Esophagus muscularis mucosa (tissue), 4 donors: Measurements from ENCODE around the gene IL12RB1. TPM values are rescaled to one million over a fixed set of nuclear protein-coding genes. Genes with fewer than 3 reads are reported as not detected.

ENCODE experiments used
- DNase-seq: peaks from one replicate; pipeline ENCODE4 v3.0.0-alpha.2; 2017; ENCODE audit errors: extremely low spot score
- H3K27ac ChIP-seq, 4 donors: fragments of 200-600 bp; sonication (generic); replicated peaks in 1 of 4; 1 replicate in 3 of 4; 2 replicates in 1 of 4; pipeline ENCODE4 v1.5.1; 2016 to 2019; ENCODE audit warnings: mild to moderate bottlenecking in 1 of 4
- H3K27me3 ChIP-seq, 4 donors: fragments of 200-600 bp; sonication (generic); one replicate each; pipeline versions ENCODE4 v1.5.1 to v1.6.0; 2016 to 2019
- H3K36me3 ChIP-seq, 4 donors: fragments of 200-600 bp; sonication (generic); one replicate each; pipeline ENCODE4 v1.5.1; 2016 to 2019
- H3K4me1 ChIP-seq, 4 donors: fragments of 200-600 bp; sonication (generic); one replicate each; pipeline ENCODE4 v1.5.1; 2016 to 2019
- H3K4me3 ChIP-seq, 4 donors: fragments of 200-600 bp; sonication (generic); 1 replicate in 2 of 4; 2 replicates in 2 of 4; pipeline ENCODE4 v1.5.1; 2016 to 2019; ENCODE audit warnings: mild to moderate bottlenecking in 4 of 4, moderate library complexity in 1 of 4
- H3K9me3 ChIP-seq, 4 donors: fragments of 200-600 bp; sonication (generic); 1 replicate in 3 of 4; 2 replicates in 1 of 4; pipeline ENCODE4 v1.5.1; 2016 to 2019
- CTCF ChIP-seq, 3 experiments: fragments of 200-600 bp in 2 of 3; fragments of 450-650 bp in 1 of 3; sonication (generic) in 2 of 3; IDR thresholded peaks; one replicate each; pipeline ENCODE4 v1.5.1; 2017 to 2019; ENCODE audit warnings: antibody characterized with exemption in 3 of 3, mild to moderate bottlenecking in 2 of 3, moderate library complexity in 1 of 3
- EP300 ChIP-seq: sonication (generic); formaldehyde crosslinking; IDR thresholded peaks from one replicate; pipeline ENCODE4 v1.6.1; 2017; ENCODE audit warnings: antibody characterized with exemption
- POLR2A ChIP-seq: fragments of 450-650 bp; IDR thresholded peaks from one replicate; pipeline ENCODE4 v1.6.1; 2017; ENCODE audit warnings: antibody characterized with exemption, moderate library complexity, mild to moderate bottlenecking, low read depth
- POLR2AphosphoS5 ChIP-seq, 2 donors: sonication (generic); formaldehyde crosslinking; IDR thresholded peaks; one replicate each; pipeline ENCODE4 v1.6.1; 2017; ENCODE audit warnings: antibody characterized with exemption in 2 of 2
- WGBS: methylation state at CpG from one replicate; pipeline ENCODE4 v1.1.5; 2018; 5-methylcytosine and 5-hydroxymethylcytosine counted together
- intact Hi-C: fragments of 100-400 bp; cut with DNase I; formaldehyde crosslinking; loops from one replicate; pipeline ENCODE4 v1.15.1; 2023
- total RNA-seq, 4 donors: library from RNA; depleted of rRNA; stranded (reverse); fragments of >200 nt; gene quantifications; one replicate each; pipeline versions ENCODE4 v1.1.0 to v1.2.1, GENCODE V29; 2016

IL12RB1 gene
- total RNA-seq, 4 donors from 2014 or later, result 0.42 to 2.0 (median 0.83) TPM

GRCh38 chr19:18122860-18123795, 36.4 kb upstream of the IL12RB1 start:
- peak overlapping the region in 1 of 4 donors; percentile 42 for H3K27ac ChIP-seq
- WGBS, result 70% methylated on average over 26 of the region's 27 CpGs
- H3K4me3 ChIP-seq, result no peak overlapping the region
- H3K27me3 ChIP-seq, result no peaks in the 10 kb centered on the region
- TF ChIP-seq POLR2AphosphoS5 (IDR thresholded peaks at IDR 0.05), result peak in 1 of 2 donors; percentile 33
- no peak for TF ChIP-seq EP300
- no peak for TF ChIP-seq POLR2A
- no peak for DNase-seq
- intact Hi-C loops, result no loop called here
- peaks cover 0 to 62% (median 23%) of the 10 kb centered on the region in 4 donors for H3K36me3 ChIP-seq
- H3K9me3 ChIP-seq, result no peaks in the 10 kb centered on the region
- H3K4me1 ChIP-seq, result peaks cover 11 to 20% (median 16%) of the 10 kb centered on the region in 4 donors

- DNase-seq, result no peak
- Histone ChIP-seq H3K27me3 (no peaks in the 10 kb centered on the region), H3K27ac (peak overlapping the region in 1 of 4 donors; percentile 42), H3K9me3 (no peaks in the 10 kb centered on the region), H3K4me3 (no peak overlapping the region), H3K4me1 (peaks cover 13 to 26% (median 20%) of the 10 kb centered on the region in 4 donors), H3K36me3 (peaks cover 0 to 55% (median 20%) of the 10 kb centered on the region in 4 donors)
- intact Hi-C loops, result no loop called here
- TF ChIP-seq CTCF (IDR thresholded peaks at IDR 0.05) (no peak), POLR2AphosphoS5 (IDR thresholded peaks at IDR 0.05) (no peak), EP300 (no peak), POLR2A (no peak)
- WGBS, result 89% methylated on average over 7 of the region's 7 CpGs
Observed at GRCh38 chr19:18122424-18122823, 35.7 kb upstream of the IL12RB1 start.

GRCh38 chr19:18121166-18121565, 34.4 kb upstream of the IL12RB1 start:
- no peaks in the 10 kb centered on the region for H3K9me3 ChIP-seq
- 97% methylated on average over 5 of the region's 5 CpGs for WGBS
- no peak overlapping the region for H3K4me3 ChIP-seq
- peaks cover 19 to 34% (median 27%) of the 10 kb centered on the region in 4 donors for H3K4me1 ChIP-seq
- TF ChIP-seq POLR2A (no peak), POLR2AphosphoS5 (IDR thresholded peaks at IDR 0.05) (no peak)
- intact Hi-C loops, result no loop called here
- peaks cover 0 to 48% (median 20%) of the 10 kb centered on the region in 4 donors for H3K36me3 ChIP-seq
- no peak for DNase-seq
- no peaks in the 10 kb centered on the region for H3K27me3 ChIP-seq
- no peak overlapping the region for H3K27ac ChIP-seq

- H3K27ac ChIP-seq, result no peak overlapping the region
- H3K27me3 ChIP-seq, result no peaks in the 10 kb centered on the region
- DNase-seq, result no peak
- H3K9me3 ChIP-seq, result no peaks in the 10 kb centered on the region
- intact Hi-C loops, result no loop called here
- no peak overlapping the region for H3K4me3 ChIP-seq
- WGBS, result 71% methylated on average over 1 of the region's 1 CpG
- peaks cover 19 to 34% (median 27%) of the 10 kb centered on the region in 4 donors for H3K4me1 ChIP-seq
- H3K36me3 ChIP-seq, result peaks cover 0 to 38% (median 14%) of the 10 kb centered on the region in 4 donors
- TF ChIP-seq EP300 (no peak), POLR2A (no peak), CTCF (IDR thresholded peaks at IDR 0.05) (no peak), POLR2AphosphoS5 (IDR thresholded peaks at IDR 0.05) (no peak)
Observed at GRCh38 chr19:18120127-18120526, 33.4 kb upstream of the IL12RB1 start.

- 93% methylated on average over 4 of the region's 14 CpGs for WGBS
- DNase-seq, result no peak
- no peaks in the 10 kb centered on the region for H3K27me3 ChIP-seq
- peak overlapping the region in 1 of 4 donors; percentile 69 for H3K4me3 ChIP-seq
- H3K9me3 ChIP-seq, result no peaks in the 10 kb centered on the region
- peaks cover 19 to 34% (median 27%) of the 10 kb centered on the region in 4 donors for H3K4me1 ChIP-seq
- peaks cover 0 to 34% (median 11%) of the 10 kb centered on the region in 4 donors for H3K36me3 ChIP-seq
- TF ChIP-seq EP300, result no peak
- TF ChIP-seq POLR2AphosphoS5 (IDR thresholded peaks at IDR 0.05), result no peak
- TF ChIP-seq CTCF (IDR thresholded peaks at IDR 0.05), result no peak
- TF ChIP-seq POLR2A, result no peak
- intact Hi-C loops, result no loop called here
- H3K27ac ChIP-seq, result peak overlapping the region in 1 of 4 donors; percentile 82
Observed at GRCh38 chr19:18119717-18120105, 33.0 kb upstream of the IL12RB1 start.
